HG02763 (cell line): ENCODE results near the gene CHST9.
"Not testable (repeated sequence)": the region's sequence is repeated elsewhere in the genome, so short reads cannot be mapped to it uniquely, and the experiment has no call there.

Experiments
- ATAC-seq: cut with Tn5 transposase; IDR thresholded peaks from one replicate; pipeline ENCODE4 v1.9.1; 2021; ENCODE audit warnings: mild to moderate bottlenecking, moderate library complexity; ENCODE audit not compliant: unreplicated experiment

Gene CHST9, protein sequence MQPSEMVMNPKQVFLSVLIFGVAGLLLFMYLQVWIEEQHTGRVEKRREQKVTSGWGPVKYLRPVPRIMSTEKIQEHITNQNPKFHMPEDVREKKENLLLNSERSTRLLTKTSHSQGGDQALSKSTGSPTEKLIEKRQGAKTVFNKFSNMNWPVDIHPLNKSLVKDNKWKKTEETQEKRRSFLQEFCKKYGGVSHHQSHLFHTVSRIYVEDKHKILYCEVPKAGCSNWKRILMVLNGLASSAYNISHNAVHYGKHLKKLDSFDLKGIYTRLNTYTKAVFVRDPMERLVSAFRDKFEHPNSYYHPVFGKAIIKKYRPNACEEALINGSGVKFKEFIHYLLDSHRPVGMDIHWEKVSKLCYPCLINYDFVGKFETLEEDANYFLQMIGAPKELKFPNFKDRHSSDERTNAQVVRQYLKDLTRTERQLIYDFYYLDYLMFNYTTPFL

DNA sequence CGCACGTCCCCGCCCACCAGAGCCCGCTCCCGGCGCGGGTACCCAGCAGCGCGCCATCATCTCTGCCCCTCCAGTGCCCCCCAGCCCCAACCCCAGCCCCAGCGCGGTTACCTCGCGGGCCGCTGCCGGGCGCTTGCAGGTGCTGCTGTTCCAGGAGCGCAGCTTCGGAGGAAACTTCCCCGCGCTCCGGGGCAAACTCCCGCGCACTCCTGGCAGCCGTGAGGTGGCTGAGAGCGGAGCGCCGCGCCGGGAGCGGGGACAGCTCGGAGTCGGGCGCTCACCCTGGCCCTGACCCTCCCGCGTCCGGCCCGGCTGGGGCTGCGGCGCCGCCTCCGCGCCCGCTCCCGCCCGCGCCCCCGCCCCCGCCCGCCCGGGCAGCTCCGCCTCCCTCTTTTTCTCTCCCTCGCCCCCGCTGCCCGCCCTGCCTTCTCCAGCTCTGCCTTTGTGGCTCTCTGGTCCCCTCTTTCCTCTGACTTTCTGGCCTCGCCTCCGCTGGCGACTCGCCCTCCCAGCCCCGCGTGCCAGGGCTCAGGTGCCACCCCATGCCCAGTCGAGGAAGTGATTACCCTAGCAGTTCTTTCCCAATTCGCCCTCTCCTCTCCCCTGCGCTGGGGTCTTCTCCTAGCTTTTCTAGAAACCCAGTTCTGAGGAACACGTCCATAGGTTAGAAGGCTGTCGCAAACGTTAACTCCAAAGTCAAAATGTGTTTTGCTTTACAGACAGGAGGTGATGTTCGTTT is at the start of gene CHST9:
Gene CHST9, minus strand, starts transcription at position 284 of the 739 bp plus-strand sequence. CDS start 42,499 bp downstream, outside the sequence.
- no peak for ATAC-seq

DNA sequence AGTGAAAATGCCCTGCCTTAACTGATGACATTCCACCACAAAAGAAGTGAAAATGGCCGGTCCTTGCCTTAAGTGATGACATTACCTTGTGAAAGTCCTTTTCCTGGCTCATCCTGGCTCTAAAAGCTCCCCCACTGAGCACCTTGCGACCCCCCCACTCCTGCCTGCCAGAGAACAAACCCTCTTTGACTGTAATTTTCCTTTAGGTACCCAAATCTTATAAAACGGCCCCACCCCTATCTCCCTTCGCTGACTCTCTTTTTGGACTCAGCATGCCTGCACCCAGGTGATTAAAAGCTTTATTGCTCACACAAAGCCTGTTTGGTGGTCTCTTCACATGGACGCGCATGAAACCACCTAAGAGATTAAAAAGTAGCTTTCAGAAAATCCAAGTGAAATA is 47.2 kb upstream of the CHST9 start:
- ATAC-seq = not testable (repeated sequence)

DNA sequence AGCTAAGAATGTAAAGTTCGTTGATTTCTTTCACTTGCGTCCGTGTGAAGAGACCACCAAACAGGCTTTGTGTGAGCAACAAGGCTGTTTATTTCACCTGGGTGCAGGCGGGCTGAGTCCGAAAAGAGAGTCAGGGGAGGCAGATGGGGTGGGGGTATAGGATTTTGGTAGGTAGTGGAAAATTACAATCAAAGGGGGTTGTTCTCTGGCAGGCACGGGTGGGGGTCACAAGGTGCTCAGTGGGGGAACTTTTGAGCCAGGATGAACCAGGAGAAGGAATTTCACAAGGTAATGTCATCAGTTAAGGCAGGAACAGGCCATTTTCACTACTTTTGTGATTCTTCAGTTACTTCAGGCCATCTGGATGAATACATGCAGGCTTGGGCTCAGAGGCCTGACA is 46.6 kb upstream of the CHST9 start:
- not testable (repeated sequence) for ATAC-seq

DNA sequence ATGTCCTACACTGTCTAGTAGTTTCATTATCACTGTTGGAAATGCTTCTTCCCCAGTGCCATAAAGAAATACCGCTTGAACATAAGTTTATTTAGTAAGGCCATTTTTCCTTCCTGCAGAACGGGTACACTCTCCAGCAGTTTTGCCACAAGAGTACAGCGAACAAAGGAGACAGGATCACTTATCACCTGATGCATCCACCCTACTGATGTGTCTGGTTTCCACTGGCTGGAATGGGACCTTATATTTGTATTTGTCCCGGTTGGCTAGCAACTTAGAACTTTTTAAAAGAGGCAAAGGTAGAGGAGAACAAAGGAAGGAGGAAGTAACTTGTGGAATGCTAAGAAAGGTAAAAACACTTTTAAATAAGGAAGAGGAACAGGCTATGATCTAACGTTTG is 46.1 kb upstream of the CHST9 start:
- not testable (repeated sequence) for ATAC-seq

DNA sequence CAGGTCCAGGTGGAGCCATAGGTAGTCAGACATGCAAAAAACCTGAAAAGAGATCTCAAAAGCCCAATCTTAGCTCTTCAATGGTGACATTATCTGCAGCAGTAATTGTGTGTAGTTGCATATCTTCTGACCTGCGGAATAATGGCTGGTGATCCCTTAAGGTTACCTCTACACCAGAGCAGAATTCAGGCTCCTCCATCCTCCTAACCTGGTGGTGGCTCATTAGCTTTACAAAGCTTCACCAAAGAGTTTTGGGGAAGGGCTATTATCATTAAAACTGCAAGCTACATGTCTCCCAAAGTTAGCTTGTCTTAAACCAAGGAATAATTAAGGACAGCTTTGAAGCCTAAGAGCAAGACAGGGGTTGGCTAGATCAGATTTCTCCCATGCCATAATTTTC is 42.6 kb upstream of the CHST9 start:
- ATAC-seq = no peak

DNA sequence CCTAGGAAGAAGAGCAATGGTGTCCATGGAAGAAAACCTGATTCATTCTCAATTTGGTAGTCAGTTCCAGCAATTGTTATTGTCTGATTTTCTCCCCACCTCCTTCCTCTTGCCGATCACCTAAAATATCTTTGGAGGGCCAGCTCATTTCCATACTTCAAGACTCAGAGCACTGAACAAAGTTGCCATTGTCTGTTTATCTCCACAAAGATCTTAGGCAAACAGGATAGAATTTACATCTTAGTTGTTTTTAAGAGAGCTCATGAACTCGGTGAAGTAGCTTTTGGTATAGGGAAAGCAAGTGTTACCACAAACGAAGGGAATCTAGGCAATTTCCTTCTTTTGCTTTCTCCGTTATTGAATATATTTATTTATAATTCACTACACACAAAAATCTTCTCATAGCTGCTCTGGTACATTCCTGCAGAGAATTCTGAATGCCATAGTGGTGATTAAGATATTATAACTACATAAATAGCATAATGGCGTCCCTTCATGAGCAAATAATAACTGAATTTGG is 41.5 kb upstream of the CHST9 start:
- no peak for ATAC-seq

DNA sequence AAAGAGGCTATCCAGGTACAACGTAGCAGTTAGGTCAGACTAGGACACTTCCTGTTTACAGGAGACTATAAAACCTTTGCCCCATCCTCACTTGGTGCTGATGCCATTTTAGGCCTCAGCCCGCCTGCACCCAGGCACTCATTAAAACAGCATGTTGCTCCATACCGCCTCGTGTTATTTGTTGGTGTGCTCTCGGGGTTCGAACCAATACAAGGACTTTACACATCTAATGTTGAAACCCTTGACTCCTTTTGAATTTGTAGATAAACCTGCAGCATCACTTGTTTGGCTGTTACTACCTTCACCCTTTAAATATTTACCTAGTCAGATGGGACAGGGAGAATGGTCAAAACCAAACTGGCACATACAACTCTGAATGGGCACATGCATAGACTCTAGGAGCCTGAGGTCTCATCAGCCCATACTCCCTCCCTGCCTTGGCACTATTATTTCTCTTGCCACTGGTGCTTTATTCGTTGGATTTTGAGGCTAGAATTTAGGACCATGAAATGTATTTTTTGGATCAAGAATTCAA is 40.9 kb upstream of the CHST9 start:
- no peak for ATAC-seq

DNA sequence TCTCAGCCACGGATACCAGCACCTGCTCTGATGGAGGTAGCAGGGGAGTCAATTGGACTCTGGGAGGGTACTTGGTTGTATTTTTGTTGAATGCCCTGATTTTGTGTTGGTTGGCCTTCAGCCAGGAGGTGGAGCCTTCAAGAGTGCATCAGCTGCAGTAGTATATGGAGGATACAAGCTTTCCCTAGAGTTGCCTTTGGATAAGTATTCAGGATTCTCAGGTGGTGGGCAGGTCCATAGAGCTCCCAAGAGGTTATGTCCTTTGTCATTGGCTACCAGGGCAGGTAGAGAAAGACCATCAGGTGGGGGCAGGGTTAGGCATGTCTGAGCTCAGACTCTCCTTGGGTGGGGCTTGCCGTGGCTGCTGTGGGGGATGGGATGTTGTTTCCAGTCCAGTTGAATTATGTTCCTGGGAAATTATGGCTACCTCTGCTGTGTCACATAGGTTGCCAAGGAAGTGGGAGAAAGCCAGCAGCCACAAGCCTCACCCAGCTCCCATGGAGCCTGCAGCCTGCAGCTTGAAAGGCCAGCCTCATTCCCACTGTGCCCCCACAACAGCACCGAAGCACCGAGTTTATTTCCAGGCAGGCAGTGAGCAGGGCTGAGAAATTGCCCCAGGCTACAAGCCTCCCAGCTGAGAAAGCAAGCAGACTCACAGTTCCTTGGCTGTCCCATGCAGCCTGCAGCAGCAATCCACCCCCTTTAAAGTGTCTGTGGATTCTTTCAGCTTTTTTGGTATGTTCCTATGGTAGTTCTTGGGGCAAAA is 38.6 kb upstream of the CHST9 start:
- ATAC-seq = no peak

DNA sequence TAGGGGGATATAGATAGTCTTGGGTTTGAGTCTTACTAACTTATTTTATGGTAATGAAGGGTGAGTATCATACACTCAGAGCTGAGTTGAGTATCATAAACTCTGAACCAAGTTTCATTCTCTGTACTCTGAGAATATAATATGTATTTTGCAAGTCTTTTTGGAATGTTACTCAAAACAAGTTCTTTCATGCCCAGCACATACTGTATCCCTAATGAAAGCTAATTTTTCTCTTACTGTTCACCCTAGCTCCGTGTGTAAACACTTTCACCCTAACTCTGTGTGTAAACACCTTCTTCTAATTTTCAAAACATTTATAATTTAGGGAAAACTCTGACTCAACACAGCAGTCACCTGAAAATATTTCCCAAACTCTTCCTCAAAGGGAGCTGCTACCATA is 29.7 kb upstream of the CHST9 start:
- ATAC-seq = no peak

DNA sequence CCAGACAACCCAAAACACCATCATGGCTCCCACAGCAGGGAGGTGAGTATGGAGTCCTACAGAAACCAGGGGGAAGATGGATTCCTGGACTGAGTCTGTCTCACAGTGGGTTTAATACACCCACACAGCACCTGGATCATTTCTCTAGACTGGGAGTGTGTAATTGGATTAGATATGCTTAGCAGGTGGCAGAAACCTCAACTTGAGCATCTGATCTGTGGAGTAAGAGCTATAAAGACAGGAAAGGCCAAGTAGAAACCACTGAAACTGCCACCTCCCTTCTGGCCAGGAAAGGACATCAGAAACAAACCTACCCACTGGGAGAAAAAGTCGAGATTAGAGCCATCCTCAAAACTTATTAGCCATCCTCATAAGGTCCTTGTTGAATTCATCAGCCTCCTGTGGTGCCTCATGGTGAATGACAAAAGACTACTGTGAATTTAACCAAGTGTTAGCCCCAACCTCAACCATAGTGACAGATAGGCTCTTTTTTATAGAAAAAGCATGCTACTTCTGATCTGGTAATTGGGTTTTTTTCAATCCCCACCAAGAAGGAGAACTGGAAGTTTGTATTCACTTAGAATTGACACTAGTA is 28.1 kb upstream of the CHST9 start:
- ATAC-seq = no peak

DNA sequence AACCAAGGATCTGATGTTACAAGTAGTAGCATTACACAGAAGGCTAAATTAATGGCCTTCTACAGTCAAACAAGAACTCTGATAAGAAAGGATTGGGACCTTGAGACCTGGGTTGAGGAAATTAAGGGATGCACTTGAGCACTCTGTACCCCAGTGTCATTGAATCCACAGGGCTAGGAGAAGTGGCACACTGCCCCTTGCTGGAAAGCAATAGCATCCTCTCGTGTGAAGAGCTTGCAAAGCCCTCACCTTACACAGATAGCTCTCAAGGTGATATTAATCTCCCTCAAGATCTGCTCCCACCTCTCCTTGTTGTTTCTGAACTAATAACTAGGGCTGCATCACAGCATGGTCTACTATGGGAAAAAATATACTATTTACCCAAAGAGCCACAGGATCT is 26.5 kb upstream of the CHST9 start:
- no peak for ATAC-seq

DNA sequence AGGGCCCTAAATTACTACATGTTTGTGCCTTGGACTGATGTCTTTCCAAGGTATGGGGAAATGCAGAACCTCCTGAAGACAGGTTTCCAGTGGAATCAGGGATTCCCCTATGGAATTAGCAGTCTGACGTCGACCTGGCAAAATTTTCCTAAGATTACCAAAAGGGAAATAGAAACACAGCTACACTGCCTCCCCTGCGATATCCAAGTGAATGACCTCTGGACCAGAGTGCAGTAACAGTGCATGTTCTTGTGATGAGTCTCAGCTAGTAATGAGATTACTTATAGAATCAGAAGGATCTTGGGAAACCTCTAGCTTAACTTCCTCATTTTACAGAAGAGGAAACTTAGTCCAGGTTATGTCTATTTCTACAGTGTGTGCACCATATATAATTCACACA is 21.3 kb upstream of the CHST9 start:
- ATAC-seq = no peak

DNA sequence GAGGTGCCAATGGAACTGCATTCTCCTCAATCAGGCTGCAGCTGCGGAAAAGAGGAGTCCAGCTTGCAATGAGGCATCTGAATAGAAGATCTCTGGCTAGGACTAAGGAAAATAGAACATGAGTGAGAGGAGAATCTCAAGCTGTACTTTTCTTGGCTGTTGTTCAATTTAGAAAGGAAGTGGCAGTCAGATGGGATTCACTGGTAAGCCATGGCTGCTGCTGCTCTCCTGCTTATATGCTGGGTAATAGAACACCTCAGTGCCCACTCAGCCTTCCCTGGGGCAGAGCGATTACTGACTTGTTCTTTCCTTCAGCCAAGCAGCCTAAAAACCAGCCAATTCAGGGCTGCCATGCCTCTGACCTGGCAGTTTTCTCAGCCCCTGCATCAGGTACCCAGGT is 17.6 kb upstream of the CHST9 start:
- no peak for ATAC-seq

DNA sequence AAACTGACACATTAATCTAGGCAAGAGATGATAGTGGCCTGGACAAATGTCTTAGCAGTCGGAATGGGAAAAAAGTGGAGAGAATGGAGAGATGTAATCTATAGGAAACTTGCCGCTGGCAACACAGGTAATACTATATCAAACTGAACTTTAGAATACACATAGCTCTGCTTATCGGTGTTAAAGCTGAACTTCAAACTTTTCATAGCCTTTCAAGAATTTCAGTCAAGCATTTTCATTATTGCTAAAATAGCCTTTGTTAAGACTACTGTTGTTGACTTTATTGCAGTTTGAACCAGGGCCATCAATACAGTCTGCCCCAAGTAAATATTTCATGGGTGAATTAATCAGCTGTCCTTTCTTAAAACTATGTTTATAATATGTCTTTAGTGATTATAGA is 12.9 kb upstream of the CHST9 start:
- ATAC-seq = no peak

DNA sequence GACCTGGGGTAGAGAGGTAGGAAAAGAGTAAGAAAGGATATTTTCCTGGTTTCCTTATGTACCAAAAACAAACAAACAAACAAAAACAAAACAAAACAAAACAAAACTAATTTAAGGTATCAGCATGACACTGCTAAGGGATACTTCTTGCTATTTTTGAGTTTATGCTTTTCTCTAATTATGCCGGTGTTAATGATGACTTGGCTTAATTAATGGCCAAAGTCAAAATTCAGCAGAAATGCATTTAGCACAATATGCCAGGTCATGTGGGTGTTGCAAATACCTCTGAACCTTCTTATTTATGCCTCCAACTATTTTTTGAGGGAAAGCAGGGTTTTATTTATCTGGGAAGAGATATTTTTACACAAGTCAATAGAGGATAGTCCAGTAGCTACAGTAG is 3.2 kb upstream of the CHST9 start:
- no peak for ATAC-seq

DNA sequence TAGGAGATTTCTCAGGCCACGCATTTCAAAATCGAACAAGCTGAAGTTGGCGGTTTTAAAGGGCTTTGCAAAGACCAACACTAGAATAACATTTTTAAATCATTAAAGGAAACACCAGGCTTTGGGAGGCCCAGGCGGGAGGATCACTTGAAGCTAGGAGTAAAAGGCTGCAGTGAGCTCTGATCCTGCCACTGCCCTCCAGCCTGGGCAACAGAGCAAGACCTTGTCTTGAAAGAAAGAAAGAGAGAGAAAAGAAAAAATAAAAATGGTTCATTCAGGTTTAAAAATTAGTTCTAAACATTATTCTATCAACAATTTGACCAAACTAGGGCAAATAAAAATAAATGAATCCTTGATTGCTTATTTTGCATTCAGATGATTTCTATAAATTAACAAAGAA is 789 bp upstream of the CHST9 start:
- ATAC-seq = no peak

DNA sequence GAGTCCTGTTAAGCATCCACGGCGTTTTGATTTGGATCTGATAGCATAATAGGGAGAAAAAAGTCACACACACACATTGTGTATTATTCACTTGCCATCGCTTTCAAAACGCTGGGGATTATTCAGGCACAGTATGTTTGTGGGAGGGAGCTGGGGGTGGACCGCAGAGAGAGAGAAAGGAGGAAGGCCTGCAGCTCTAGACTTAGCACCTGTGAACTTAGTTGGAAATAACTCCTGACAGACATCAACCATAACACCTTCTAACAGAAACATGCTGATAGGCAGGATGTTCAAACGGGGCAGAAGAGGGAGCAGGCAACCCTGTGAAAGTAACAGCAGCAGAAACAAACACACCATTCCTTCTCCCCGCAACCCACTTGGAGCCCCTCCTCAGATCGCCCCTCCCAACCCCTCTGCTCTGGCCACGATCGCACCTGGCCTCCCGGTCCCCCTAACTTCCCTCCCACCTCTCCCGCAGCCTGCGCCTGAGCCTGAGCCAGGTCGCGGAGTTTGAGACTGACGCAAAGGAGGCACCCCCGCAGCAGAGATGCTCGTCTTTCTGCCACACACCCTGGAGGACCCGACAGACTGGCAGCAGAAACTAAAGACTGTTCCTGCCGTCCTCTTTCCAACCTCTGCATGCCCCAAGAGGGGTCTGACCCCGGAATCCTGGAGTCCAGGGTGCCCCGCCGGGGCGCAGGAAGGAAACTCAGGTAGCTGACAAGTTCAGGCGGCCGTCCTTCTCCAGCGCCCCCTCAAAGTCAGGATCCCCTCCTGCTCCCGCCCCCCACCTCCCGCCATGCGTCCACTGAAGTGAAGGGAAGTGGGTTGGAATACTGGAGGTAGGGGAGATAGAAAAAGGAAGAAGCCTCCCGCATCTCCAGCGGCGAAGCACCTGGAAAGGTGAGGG is 738 bp downstream of the CHST9 start:
- ATAC-seq = no peak

DNA sequence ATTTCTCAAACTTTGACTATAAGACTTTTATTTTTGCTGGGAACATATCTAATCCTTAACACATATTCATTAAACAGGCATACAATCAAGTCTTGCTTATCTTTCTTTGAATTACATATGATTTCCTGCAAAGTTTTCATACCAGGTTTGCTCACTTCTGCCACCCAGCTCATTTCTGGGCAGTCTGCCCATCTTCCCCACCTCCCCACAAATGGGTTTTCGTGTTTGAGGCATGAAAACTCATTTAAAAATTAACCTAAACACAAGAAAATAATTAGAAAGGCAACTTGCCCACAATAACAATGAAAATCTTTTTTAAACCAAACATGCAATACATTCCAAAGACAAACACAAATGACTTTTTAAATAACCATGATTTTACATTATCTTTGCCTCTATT is 3.4 kb downstream of the CHST9 start:
- ATAC-seq = no peak

DNA sequence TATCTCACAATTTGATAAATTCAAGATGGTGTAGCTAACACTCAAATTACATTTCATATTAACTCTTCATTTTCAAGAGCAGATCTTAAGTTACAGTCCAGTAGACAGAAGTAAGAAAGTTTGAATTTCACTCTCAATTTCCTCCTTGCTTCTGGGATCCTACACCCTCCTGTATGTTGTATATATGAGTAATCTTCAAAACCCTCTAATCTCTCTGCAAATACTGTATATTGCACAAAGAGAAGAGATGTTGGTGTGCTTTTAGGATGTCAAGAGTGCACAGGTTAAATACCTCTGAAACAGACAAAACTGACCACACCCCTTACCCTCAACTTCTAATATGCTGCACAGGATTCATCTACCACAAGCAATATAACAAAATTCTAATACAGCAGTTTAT is 6.7 kb downstream of the CHST9 start:
- ATAC-seq = no peak

DNA sequence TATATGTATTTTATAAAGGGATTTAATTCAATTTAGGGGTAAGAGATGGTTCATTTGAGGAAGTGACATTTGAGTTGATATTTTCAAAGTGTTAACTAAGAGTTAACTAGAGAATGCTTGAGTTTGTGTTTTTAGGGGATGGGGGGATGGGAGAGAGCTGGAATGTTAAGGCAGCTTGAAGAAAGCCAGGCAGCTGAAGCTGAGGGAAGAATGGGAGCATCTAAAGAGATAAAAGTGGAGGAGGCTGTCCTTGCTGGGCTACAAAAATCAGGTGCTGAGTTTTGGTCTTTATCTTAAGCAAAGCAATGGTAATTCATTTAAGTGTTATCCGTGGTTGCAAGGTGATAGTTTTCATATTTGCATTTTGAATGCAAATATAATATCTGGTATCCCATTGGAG is 9.2 kb downstream of the CHST9 start:
- no peak for ATAC-seq
